Bone marrow (tissue), 2 donors: ENCODE results near the gene SLC37A2.
A peak's percentile ranks its signal among the peaks of the same experiment; 100 is the strongest.
"Not testable (repeated sequence)": the region's sequence is repeated elsewhere in the genome, so short reads cannot be mapped to it uniquely, and the experiment has no call there.

Experiments used
- DNase-seq, 2 donors: peaks; one replicate each; lab custom pipeline; 2025; lab: John Stamatoyannopoulos, UW

SLC37A2 gene

GRCh38 chr11:125062931-125063428, at the start of gene SLC37A2:
Gene SLC37A2 (plus strand): TSS chr11:125063305. CDS start chr11:125063368, 63 bp downstream.
- DNase-seq = peak; percentile 10 to 44

GRCh38 chr11:125016413-125016812, 46.7 kb upstream of the SLC37A2 start:
- DNase-seq = no peak

- no peak for DNase-seq
These were observed 42.8 kb upstream of the SLC37A2 start for GRCh38 chr11:125020342-125020741.

- DNase-seq = no peak
These were observed 40.6 kb upstream of the SLC37A2 start for GRCh38 chr11:125022551-125022950.

- DNase-seq = no peak
These were observed 37.1 kb upstream of the SLC37A2 start for GRCh38 chr11:125025968-125026367.

- DNase-seq = not testable (repeated sequence)
These were observed 33.7 kb upstream of the SLC37A2 start for GRCh38 chr11:125029431-125029830.

- peak in 1 of 2 donors; percentile 65 for DNase-seq
These were observed 26.2 kb upstream of the SLC37A2 start for GRCh38 chr11:125036933-125037332.

GRCh38 chr11:125049164-125049792, 13.8 kb upstream of the SLC37A2 start:
- no peak for DNase-seq

GRCh38 chr11:125052047-125052446, 11.1 kb upstream of the SLC37A2 start:
- DNase-seq = no peak

- no peak for DNase-seq
These were observed 9.9 kb upstream of the SLC37A2 start for GRCh38 chr11:125053167-125053566.

- no peak for DNase-seq
These were observed 7.9 kb upstream of the SLC37A2 start for GRCh38 chr11:125055107-125055715.

- DNase-seq = not testable (repeated sequence)
These were observed 7.0 kb upstream of the SLC37A2 start for GRCh38 chr11:125056111-125056510.

- DNase-seq = no peak
These were observed 6.0 kb upstream of the SLC37A2 start for GRCh38 chr11:125056931-125057692.

GRCh38 chr11:125057693-125058016, 5.5 kb upstream of the SLC37A2 start:
- DNase-seq = no peak

- DNase-seq = no peak
These were observed 1.8 kb upstream of the SLC37A2 start for GRCh38 chr11:125061281-125061680.

GRCh38 chr11:125062218-125062930, 731 bp upstream of the SLC37A2 start:
- no peak for DNase-seq

- DNase-seq = no peak
These were observed 431 bp downstream of the SLC37A2 start for GRCh38 chr11:125063429-125064043.

GRCh38 chr11:125064070-125064469, 965 bp downstream of the SLC37A2 start:
- no peak for DNase-seq

GRCh38 chr11:125068368-125068767, 5.3 kb downstream of the SLC37A2 start:
- DNase-seq = no peak

GRCh38 chr11:125069008-125069407, 5.9 kb downstream of the SLC37A2 start:
- no peak for DNase-seq

- DNase-seq = no peak
These were observed 6.7 kb downstream of the SLC37A2 start for GRCh38 chr11:125069796-125070195.

GRCh38 chr11:125070699-125071254, 7.7 kb downstream of the SLC37A2 start:
- DNase-seq = peak; percentile 55 to 95
